Heart right ventricle (tissue), 16 donors: ENCODE data around the gene MGST2. TPM values are rescaled to one million over a fixed set of nuclear protein-coding genes. Genes with fewer than 3 reads are reported as not detected.
"Not testable (repeated sequence)": the region's sequence is repeated elsewhere in the genome, so short reads cannot be mapped to it uniquely, and the experiment has no call there.

Source experiments
- ATAC-seq, 8 donors: fragments of 200-7000 bp; cut with Tn5 transposase; one replicate each; pipeline ENCODE4 v1.9.1; 2020; ENCODE audit warnings: mild to moderate bottlenecking in 8 of 8, moderate library complexity in 8 of 8, moderate number of reproducible peaks in 1 of 8
- DNase-seq, 2 donors: peaks; one replicate each; pipeline ENCODE4 v3.0.0-alpha.2; 2020
- H3K27ac ChIP-seq, 10 donors: fragments of 200-600 bp; sonication (generic) in 2 of 10; one replicate each; pipeline versions ENCODE4 v1.5.0 to v1.8.0; 2020 to 2022; ENCODE audit warnings: mild to moderate bottlenecking in 3 of 10
- H3K27me3 ChIP-seq, 7 donors: fragments of 200-600 bp; one replicate each; pipeline ENCODE4 v1.8.0; 2021 to 2022; ENCODE audit warnings: mild to moderate bottlenecking in 2 of 7
- H3K36me3 ChIP-seq, 9 donors: fragments of 200-600 bp; sonication (generic) in 1 of 9; one replicate each; pipeline versions ENCODE4 v1.5.0 to v1.8.0; 2020 to 2022; ENCODE audit warnings: mild to moderate bottlenecking in 2 of 9
- H3K4me1 ChIP-seq, 9 donors: fragments of 200-600 bp; sonication (generic) in 1 of 9; one replicate each; pipeline versions ENCODE4 v1.5.0 to v1.8.0; 2020 to 2022; ENCODE audit warnings: mild to moderate bottlenecking in 4 of 9
- H3K4me3 ChIP-seq, 10 donors: fragments of 200-600 bp; sonication (generic) in 2 of 10; one replicate each; pipeline versions ENCODE4 v1.5.0 to v1.8.0; 2020 to 2022; ENCODE audit warnings: mild to moderate bottlenecking in 7 of 10, moderate library complexity in 2 of 10
- H3K9me3 ChIP-seq, 11 donors: fragments of 200-600 bp in 10 of 11; sonication (generic) in 2 of 11; one replicate each; pipeline versions ENCODE4 v1.5.0 to v1.8.0; 2013 to 2022; ENCODE audit warnings: mild to moderate bottlenecking in 2 of 11, control low read depth in 1 of 11, moderate library complexity in 1 of 11
- CTCF ChIP-seq, 9 donors: fragments of 200-600 bp; sonication (generic) in 2 of 9; IDR thresholded peaks; one replicate each; pipeline versions ENCODE4 v1.5.0 to v1.8.0; 2021 to 2022; ENCODE audit warnings: antibody characterized with exemption in 9 of 9, mild to moderate bottlenecking in 5 of 9, moderate library complexity in 1 of 9
- WGBS, 2 donors: extraction: QIAGEN DNeasy Blood & Tissue Kit; methylation state at CpG; one replicate each; pipeline ENCODE4 v1.1.7; 2013; ENCODE audit warnings: inconsistent platforms in 1 of 2; 5-methylcytosine and 5-hydroxymethylcytosine counted together
- intact Hi-C, 10 donors: fragments of 100-400 bp; cut with DNase I; formaldehyde crosslinking; loops; one replicate each; pipeline versions ENCODE4 v1.11.1 to v1.14.2; 2022
- polyA plus RNA-seq, 2 donors: library from polyadenylated mRNA; stranded (reverse); fragments of 200-250 nt; gene quantifications; one replicate each; pipeline ENCODE4 v1.2.3, GENCODE V29; 2013
- total RNA-seq, 10 donors: library from RNA; stranded (reverse); fragmentation: NEBNext Ultra II Directional in 3 of 10; extraction: Animal tissue kit (Norgen Biotek cat#: 25700) in 3 of 10; gene quantifications; one replicate each; pipeline versions ENCODE4 v1.2.1 to v1.2.4, GENCODE V29; 2021 to 2023
- donor health status: Arrhythmogenic right ventricular cardiomyopathy.
- donor health status: ischemic (EF 13 %, LVEDD 7.1; RV severe dilation, severe dysfunction).
- donor health status: healthy with polysubstance abuse.
- donor health status: DM: no; HTN: yes; CAD: no.
- donor health status: DM: no; HTN: no; CAD: no.
- donor health status: ischemic (EF 25% LVEDD 6.9; RV normal size, moderate dysfunction).
- donor health status: ischemic (EF 25% LVEDD 5.7; RV mildly dilated, moderate dysfunction).
- donor health status: healthy.
- donor health status: DM: yes; HTN: yes; CAD: no.
- donor health status: Ischemic cardiomyopathy.
- donor health status: ischemic (EF 35%, LVEDD 5.7; RV mildly dilated, moderate dysfunction).
- donor health status: nonischemic (EF 11% LVEDD 7.7; RV severe dilation, severe dysfunction).
- donor health status: DM: yes; HTN: yes; CAD: no.
- donor health status: PGD.
- donor health status: ischemic (EF 29% LVEDD 5.4; RV normal size, mild dysfunction).
- donor health status: nonischemic (EF 23%, LVEDD 6.1; RV moderate dilation, normal function).

The MGST2 gene
- total and polyA plus RNA-seq, 12 donors: 97.6 to 203 (median 107) TPM

GRCh38 chr4:139631791-139632190 is 33.8 kb upstream of the MGST2 start:
- Histone ChIP-seq H3K27me3 (peaks cover 0 to 2% (median 0%) of the 10 kb centered on the region in 7 donors), H3K36me3 (no peaks in the 10 kb centered on the region), H3K9me3 (no peaks in the 10 kb centered on the region), H3K27ac (no peak overlapping the region), H3K4me3 (no peak overlapping the region), H3K4me1 (peaks cover 0 to 7% (median 0%) of the 10 kb centered on the region in 9 donors)
- no peak for ATAC-seq
- intact Hi-C loops: loop anchor here in 8 of 10 donors (2.0 to 10.0 kb wide), 9 partner anchors 129 to 227 kb away; no protein-coding TSS in a partner anchor
- DNase-seq: no peak
- no peak for TF ChIP-seq CTCF (IDR thresholded peaks at IDR 0.05)
- 95 to 100% methylated on average over 1 of the region's 1 CpG for WGBS, 2 donors

GRCh38 chr4:139632739-139633138 is 32.9 kb upstream of the MGST2 start:
- not testable (repeated sequence) for H3K4me1 ChIP-seq, ATAC-seq, H3K36me3 ChIP-seq, DNase-seq, H3K27me3 ChIP-seq, H3K9me3 ChIP-seq
- H3K4me3 ChIP-seq: peak overlapping the region in 3 of 10 donors; percentile 49 to 51 (median 49)
- intact Hi-C loops: loop anchor here in 8 of 10 donors (1.0 to 10.0 kb wide), 10 partner anchors 29 to 228 kb away; no protein-coding TSS in a partner anchor
- peak overlapping the region in 4 of 10 donors; percentile 20 to 45 (median 36) for H3K27ac ChIP-seq
- 90 to 91% methylated on average over 5 of the region's 5 CpGs for WGBS, 2 donors

DNA sequence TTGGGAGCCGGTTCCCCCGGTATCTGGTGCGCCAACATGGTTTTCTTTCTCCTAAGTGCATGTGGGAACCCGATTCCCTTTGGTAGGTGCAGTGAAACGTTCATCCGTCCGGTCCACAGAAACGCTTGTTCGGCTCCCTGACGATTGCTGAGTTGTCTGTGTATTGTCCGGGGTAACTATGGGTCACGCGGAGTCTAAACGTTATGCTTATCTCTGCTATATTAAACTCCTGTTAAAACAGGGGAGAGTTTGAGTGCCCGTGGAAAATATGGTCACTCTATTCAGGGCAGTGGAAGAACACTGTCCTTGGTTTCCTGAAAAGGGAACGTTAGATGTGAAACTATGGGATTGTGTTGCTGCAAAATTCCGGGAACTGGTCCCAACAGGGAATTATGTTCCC is 32.4 kb upstream of the MGST2 start:
- peaks cover 0 to 10% (median 4%) of the 10 kb centered on the region in 11 donors for H3K9me3 ChIP-seq
- no peak for TF ChIP-seq CTCF (IDR thresholded peaks at IDR 0.05)
- WGBS, 2 donors: 36 to 45% methylated on average over 17 of the region's 17 CpGs
- DNase-seq (peak in 1 of 2 donors; percentile 22), ATAC-seq (peak; percentile 49 to 73 (median 58))
- H3K4me3 ChIP-seq: peak overlapping the region in 9 of 10 donors; percentile 17 to 53 (median 48)
- no peaks in the 10 kb centered on the region for H3K27me3 ChIP-seq
- H3K4me1 ChIP-seq: peaks cover 0 to 7% (median 0%) of the 10 kb centered on the region in 9 donors
- intact Hi-C loops: loop anchor here in 8 of 10 donors (1.0 to 10.0 kb wide), 10 partner anchors 30 to 228 kb away; no protein-coding TSS in a partner anchor
- H3K36me3 ChIP-seq: no peaks in the 10 kb centered on the region
- peak overlapping the region in 9 of 10 donors; percentile 10 to 73 (median 44) for H3K27ac ChIP-seq

DNA sequence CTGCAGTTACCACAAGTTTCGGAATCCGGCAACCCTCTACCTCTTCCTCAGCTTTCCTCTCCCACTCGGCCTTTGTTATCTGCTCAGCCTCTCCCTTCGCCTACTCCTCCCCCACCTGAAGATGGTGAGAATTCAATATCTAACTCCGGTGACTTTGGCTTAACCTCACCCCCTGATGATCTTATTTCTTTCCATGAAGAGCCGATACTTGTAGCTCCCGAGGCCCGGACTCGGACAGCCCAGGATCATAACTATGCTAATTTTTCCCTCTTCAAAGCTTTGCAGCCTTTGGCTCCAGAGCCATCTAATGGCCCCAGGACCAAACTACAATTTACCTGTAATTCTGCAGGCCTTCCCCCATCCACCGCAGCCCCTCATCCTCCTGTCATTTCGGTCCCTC is 32.0 kb upstream of the MGST2 start:
- H3K27me3 ChIP-seq: no peaks in the 10 kb centered on the region
- WGBS, 2 donors: 15% methylated on average over 11 of the region's 11 CpGs
- intact Hi-C loops: loop anchor here in 8 of 10 donors (1.0 to 10.0 kb wide), 10 partner anchors 30 to 229 kb away; no protein-coding TSS in a partner anchor
- peaks cover 0 to 7% (median 0%) of the 10 kb centered on the region in 9 donors for H3K4me1 ChIP-seq
- peak; percentile 32 to 76 (median 65) for TF ChIP-seq CTCF (IDR thresholded peaks at IDR 0.05)
- DNase-seq (peak; percentile 26 to 34), ATAC-seq (peak; percentile 90 to 97 (median 94))
- no peaks in the 10 kb centered on the region for H3K36me3 ChIP-seq
- H3K4me3 ChIP-seq: peak overlapping the region in 9 of 10 donors; percentile 17 to 53 (median 48)
- peaks cover 0 to 15% (median 9%) of the 10 kb centered on the region in 11 donors for H3K9me3 ChIP-seq
- H3K27ac ChIP-seq: peak overlapping the region in 8 of 10 donors; percentile 10 to 73 (median 44)

- H3K27ac ChIP-seq: no peak overlapping the region
- no peak for ATAC-seq
- peaks cover 0 to 7% (median 0%) of the 10 kb centered on the region in 9 donors for H3K4me1 ChIP-seq
- no peak for DNase-seq
- H3K4me3 ChIP-seq: no peak overlapping the region
- no peak for TF ChIP-seq CTCF (IDR thresholded peaks at IDR 0.05)
- H3K36me3 ChIP-seq: no peaks in the 10 kb centered on the region
- WGBS, 2 donors: 68 to 77% methylated on average over 3 of the region's 3 CpGs
- intact Hi-C loops: loop anchor here in 5 of 10 donors (5.0 to 10.0 kb wide), 4 partner anchors 34 to 231 kb away; no protein-coding TSS in a partner anchor
- no peaks in the 10 kb centered on the region for H3K27me3 ChIP-seq
- H3K9me3 ChIP-seq: peaks cover 0 to 26% (median 17%) of the 10 kb centered on the region in 11 donors
These were observed 29.7 kb upstream of the MGST2 start for GRCh38 chr4:139635966-139636365.

DNA sequence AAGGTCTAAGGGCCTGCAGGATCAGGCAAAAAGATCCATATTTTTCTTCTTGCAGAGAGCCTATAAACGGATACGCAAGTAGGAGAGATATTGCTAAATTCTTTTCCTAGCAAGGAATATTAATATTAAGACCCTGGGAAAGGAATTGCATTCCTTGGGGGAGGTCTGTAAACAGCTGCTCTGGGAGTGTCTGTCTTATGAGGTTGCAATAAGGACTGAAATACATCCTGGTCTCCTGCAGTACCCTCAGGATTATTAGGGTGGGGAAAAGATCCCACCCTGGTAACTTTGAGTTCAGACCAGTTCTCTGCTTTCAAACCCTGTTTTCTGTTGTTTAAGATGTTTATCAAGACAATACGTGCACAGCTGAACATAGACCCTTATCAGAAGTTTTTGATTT is 27.3 kb upstream of the MGST2 start:
- not testable (repeated sequence) for H3K4me1 ChIP-seq, H3K36me3 ChIP-seq, H3K4me3 ChIP-seq, ATAC-seq, DNase-seq, H3K27ac ChIP-seq, H3K27me3 ChIP-seq
- H3K9me3 ChIP-seq: peaks cover 0 to 26% (median 17%) of the 10 kb centered on the region in 11 donors
- 60 to 93% methylated on average over 3 of the region's 3 CpGs for WGBS, 2 donors
- intact Hi-C loops: loop anchor here in 5 of 10 donors (5.0 to 10.0 kb wide), 4 partner anchors 36 to 234 kb away; no protein-coding TSS in a partner anchor
